GM23338 (cell line): ENCODE measurements around the gene SEPTIN8. TPM values are rescaled to one million over a fixed set of nuclear protein-coding genes. Genes with fewer than 3 reads are reported as not detected.

ENCODE experiments used
- ATAC-seq: fragments of 200-7000 bp; cut with Tn5 transposase; 3 replicates; pipeline ENCODE4 v1.9.1; 2020
- DNase-seq: peaks from one replicate; pipeline ENCODE4 v3.0.0-alpha.2; 2015; ENCODE audit warnings: low spot score
- H2AFZ ChIP-seq: fragments of 200-600 bp; sonication (generic); 2 replicates; pipeline ENCODE4 v1.8.0; 2016; ENCODE audit warnings: antibody characterized with exemption, mild to moderate bottlenecking, moderate library complexity
- H3F3A ChIP-seq: fragments of 200-600 bp; sonication (generic); replicated peaks from 2 replicates; pipeline ENCODE4 v1.8.0; 2017; ENCODE audit warnings: antibody characterized with exemption, mixed run types, low read depth
- H3K27ac ChIP-seq: fragments of 200-600 bp; sonication (generic); 2 replicates; pipeline ENCODE4 v1.6.1; 2016; ENCODE audit warnings: low read depth
- H3K27me3 ChIP-seq: fragments of 200-600 bp; sonication (generic); 2 replicates; pipeline ENCODE4 v1.8.0; 2016; ENCODE audit warnings: mild to moderate bottlenecking, mixed run types, moderate library complexity; ENCODE audit not compliant: insufficient read depth
- H3K36me3 ChIP-seq: fragments of 200-600 bp; sonication (generic); 2 replicates; pipeline ENCODE4 v1.8.0; 2016; ENCODE audit warnings: mild to moderate bottlenecking; ENCODE audit not compliant: insufficient read depth
- H3K4me1 ChIP-seq: fragments of 200-600 bp; sonication (generic); 2 replicates; pipeline ENCODE4 v1.8.0; 2016; ENCODE audit warnings: mild to moderate bottlenecking, moderate library complexity; ENCODE audit not compliant: insufficient read depth
- H3K4me2 ChIP-seq: fragments of 200-600 bp; sonication (generic); 2 replicates; pipeline ENCODE4 v1.7.1; 2017; ENCODE audit warnings: mixed run types
- H3K4me3 ChIP-seq: fragments of 200-600 bp; sonication (generic); 2 replicates; pipeline ENCODE4 v1.6.1; 2016; ENCODE audit warnings: mixed run types
- H3K79me2 ChIP-seq: fragments of 200-600 bp; sonication (generic); replicated peaks from 2 replicates; pipeline ENCODE4 v1.8.0; 2017; ENCODE audit warnings: mild to moderate bottlenecking; ENCODE audit not compliant: insufficient read depth
- H3K9me2 ChIP-seq: fragments of 200-600 bp; sonication (generic); 2 replicates; pipeline ENCODE4 v1.8.0; 2017; ENCODE audit not compliant: insufficient read depth
- H4K20me1 ChIP-seq: fragments of 200-600 bp; sonication (generic); replicated peaks from 2 replicates; pipeline ENCODE4 v1.8.0; 2017; ENCODE audit warnings: mild to moderate bottlenecking; ENCODE audit not compliant: insufficient read depth
- H3K27ac Mint-ChIP-seq: 2 replicates; pipeline ENCODE4 v1.8.0; 2020; ENCODE audit warnings: inconsistent platforms, mild to moderate bottlenecking, moderate library complexity, mixed read lengths
- H3K27me3 Mint-ChIP-seq: 3 replicates; pipeline ENCODE4 v1.8.0; 2022; ENCODE audit warnings: low read depth, mild to moderate bottlenecking, moderate library complexity, mixed read lengths, inconsistent platforms; ENCODE audit not compliant: insufficient read depth, poor library complexity
- H3K36me3 Mint-ChIP-seq: 3 replicates; pipeline ENCODE4 v1.8.0; 2021; ENCODE audit warnings: low read depth, mild to moderate bottlenecking, inconsistent platforms, moderate library complexity, mixed read lengths
- H3K4me1 Mint-ChIP-seq: 3 replicates; pipeline ENCODE4 v1.8.0; 2020; ENCODE audit warnings: mild to moderate bottlenecking, inconsistent platforms, mixed read lengths
- H3K4me3 Mint-ChIP-seq: 3 replicates; pipeline ENCODE4 v1.8.0; 2021; ENCODE audit warnings: moderate library complexity, mild to moderate bottlenecking, inconsistent platforms, mixed read lengths
- H3K9me3 Mint-ChIP-seq: 3 replicates; pipeline ENCODE4 v1.8.0; 2020; ENCODE audit warnings: moderate library complexity, mild to moderate bottlenecking, inconsistent platforms, mixed read lengths
- CTCF ChIP-seq, 2 experiments: fragments of 200-600 bp in 1 of 2; sonication (generic) in 1 of 2; conservative IDR thresholded peaks; 2 replicates each; pipeline versions ENCODE4 v1.5.1 to v1.6.1; 2016 to 2017; ENCODE audit warnings: antibody characterized with exemption in 2 of 2, low read depth in 2 of 2, mild to moderate bottlenecking in 2 of 2, moderate library complexity in 1 of 2
- EZH2 ChIP-seq: fragments of 200-600 bp; sonication (generic); IDR thresholded peaks from one replicate; pipeline ENCODE4 v1.8.0; 2017; ENCODE audit warnings: antibody characterized with exemption, mild to moderate bottlenecking, low read depth; ENCODE audit not compliant: unreplicated experiment
- EZH2phosphoT487 ChIP-seq: fragments of 200-600 bp; sonication (generic); IDR thresholded peaks from one replicate; pipeline ENCODE4 v1.8.1; 2018; ENCODE audit warnings: antibody characterized with exemption; ENCODE audit not compliant: unreplicated experiment
- REST ChIP-seq: IDR thresholded peaks from one replicate; pipeline ENCODE4 v1.6.1; 2018; ENCODE audit warnings: antibody characterized with exemption; ENCODE audit not compliant: unreplicated experiment
- polyA plus RNA-seq: library from polyadenylated mRNA; unstranded; fragments of >200 nt; fragmentation: Nextera tagmentation; extraction: Ambion mirVana; gene quantifications from 2 replicates; pipeline ENCODE4 v1.2.1, GENCODE V29; 2016
- total RNA-seq: library from RNA; depleted of rRNA; stranded (reverse); fragments of >200 nt; shearing (Covaris generic); gene quantifications from 2 replicates; pipeline ENCODE4 v1.2.3, GENCODE V29; 2014

The SEPTIN8 gene
- total and polyA plus RNA-seq, 2 experiments from 2014 or later, result 8.8 to 45.0 TPM

- Histone ChIP-seq H3K36me3 (no peaks in the 10 kb centered on the region), H3K4me1 (no peaks in the 10 kb centered on the region), H3K4me3 (no peak overlapping the region), H3K79me2 (0 out of 2 replicates have a peak, but pooled peaks cover 4% of the 10 kb centered on the region), H3K9me2 (no peaks in the 10 kb centered on the region), H3K27me3 (no peaks in the 10 kb centered on the region), H2AFZ (no peak overlapping the region), H3K27ac (no peak overlapping the region), H3K4me2 (no peak overlapping the region), H4K20me1 (no peaks in the 10 kb centered on the region), H3F3A (no peaks in the 10 kb centered on the region)
- TF ChIP-seq CTCF (conservative IDR thresholded peaks at IDR 0.05; ENCODE audit: low read depth in 2 of 2), result no peak
- H3K4me1 Mint-ChIP-seq, result no peaks in the 10 kb centered on the region
- H3K27ac Mint-ChIP-seq, result no peak overlapping the region
- DNase-seq, result no peak
- peaks cover 10% of the 10 kb centered on the region for H3K27me3 Mint-ChIP-seq
- H3K36me3 Mint-ChIP-seq, result peaks cover 15% of the 10 kb centered on the region; the same call in 1 of the 3 replicates
- H3K4me3 Mint-ChIP-seq, result no peak overlapping the region
- H3K9me3 Mint-ChIP-seq, result no peaks in the 10 kb centered on the region
- ATAC-seq, result no peak
Observed at GRCh38 chr5:132765311-132766019, 11.6 kb downstream of the SEPTIN8 start.

DNA sequence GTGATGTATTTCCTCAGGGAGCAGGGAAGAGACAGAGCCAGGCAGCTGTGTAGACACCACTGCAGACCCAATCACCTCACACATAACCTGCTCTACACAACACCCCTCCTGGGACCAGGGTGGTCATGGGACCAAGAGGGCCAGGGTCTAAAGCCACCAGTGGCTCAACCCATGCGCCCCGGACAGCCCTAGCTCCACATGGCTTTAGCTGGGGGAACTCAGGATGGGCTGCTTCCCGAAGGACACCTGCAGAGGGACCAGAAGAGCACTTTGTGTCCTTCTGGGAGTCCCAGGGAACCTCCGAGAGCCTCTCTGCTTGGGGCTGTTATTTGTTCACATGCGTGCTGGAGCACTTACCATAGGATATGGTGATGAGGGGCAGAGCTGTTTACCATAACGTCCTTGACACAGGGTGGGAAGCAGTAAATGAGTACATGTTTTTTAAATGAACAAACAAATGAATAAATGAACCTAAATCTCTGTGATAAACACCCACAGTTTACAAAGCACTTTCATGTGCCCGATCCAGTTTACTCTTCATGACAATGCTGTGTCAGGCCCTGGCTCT is 12.3 kb downstream of the SEPTIN8 start:
- H3K27me3 Mint-ChIP-seq, result peaks cover 10% of the 10 kb centered on the region
- Histone ChIP-seq H3K79me2 (0 out of 2 replicates have a peak, but pooled peaks cover 4% of the 10 kb centered on the region), H3K9me2 (no peaks in the 10 kb centered on the region), H3K36me3 (no peaks in the 10 kb centered on the region), H3K4me2 (no peak overlapping the region), H3K27ac (no peak overlapping the region), H3K4me3 (no peak overlapping the region), H4K20me1 (no peaks in the 10 kb centered on the region), H3K4me1 (no peaks in the 10 kb centered on the region), H2AFZ (no peak overlapping the region), H3K27me3 (no peaks in the 10 kb centered on the region), H3F3A (no peaks in the 10 kb centered on the region)
- H3K27ac Mint-ChIP-seq, result no peak overlapping the region
- no peak for DNase-seq
- H3K4me1 Mint-ChIP-seq, result no peaks in the 10 kb centered on the region
- no peak for TF ChIP-seq REST
- TF ChIP-seq EZH2phosphoT487, result no peak
- no peak for TF ChIP-seq EZH2
- H3K36me3 Mint-ChIP-seq, result peaks cover 15% of the 10 kb centered on the region; the same call in 1 of the 3 replicates
- no peak overlapping the region for H3K4me3 Mint-ChIP-seq
- H3K9me3 Mint-ChIP-seq, result no peaks in the 10 kb centered on the region
- ATAC-seq, result no peak
